ENCODE measurements around the gene ZNF763. TPM values are rescaled to one million over a fixed set of nuclear protein-coding genes. Genes with fewer than 3 reads are reported as not detected.

ZNF763 gene
- total and polyA plus RNA-seq, 4 donors: 0.31 to 1.3 (median 0.90) TPM

DNA sequence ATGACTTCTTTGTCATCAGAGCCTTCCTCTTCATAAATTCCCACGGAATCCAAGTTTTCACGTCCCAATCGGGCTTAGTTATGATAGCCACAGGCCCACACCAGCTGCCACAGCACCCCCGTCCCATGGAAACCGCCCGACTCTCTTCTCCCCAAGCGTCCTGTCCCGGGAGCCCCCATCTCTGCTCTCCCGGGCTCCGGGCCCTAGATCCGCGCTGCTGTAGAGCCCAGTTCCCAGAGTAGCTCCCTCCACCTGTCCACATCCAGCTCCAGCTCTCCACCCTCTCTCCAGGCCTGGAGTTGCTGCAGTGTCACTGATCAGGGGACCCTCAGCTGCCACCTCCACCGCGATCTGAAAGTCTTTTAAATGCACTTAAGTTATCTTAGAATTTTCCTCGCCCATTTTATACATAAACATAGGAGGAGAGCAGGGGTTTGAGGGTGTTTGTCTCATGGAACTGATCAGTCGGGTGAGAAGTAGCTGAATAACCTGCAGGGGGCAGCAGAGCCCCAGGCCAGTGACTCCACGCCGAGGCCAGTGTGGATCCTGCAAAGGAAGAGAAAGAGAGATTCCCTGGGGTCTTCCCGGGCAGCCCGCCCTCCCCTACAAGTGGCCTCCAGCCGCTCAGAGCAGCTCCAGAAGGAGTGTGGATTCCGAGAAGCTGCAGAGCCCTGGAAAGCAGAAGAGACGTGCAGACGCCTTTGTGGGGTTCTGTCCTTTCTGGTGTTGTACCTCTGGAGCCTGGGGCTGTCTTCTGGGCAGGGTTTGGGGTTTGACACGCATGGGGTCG is 1.1 kb upstream of the ZNF763 start:
- peaks cover 4 to 15% (median 7%) of the 10 kb centered on the region in 4 donors for H3K9me3 ChIP-seq (ENCODE audit: control insufficient read depth in 4 of 4, low read length in 3 of 4)
- DNase-seq (ENCODE audit: low spot score): peak; percentile 79
- H3K9ac ChIP-seq (ENCODE audit: low read depth in 1 of 2, low read length in 2 of 2): no peak overlapping the region
- no peaks in the 10 kb centered on the region for H3K27me3 ChIP-seq (ENCODE audit: control insufficient read depth in 4 of 4, insufficient read depth in 4 of 4, low read length in 3 of 4)
- H3K4me1 ChIP-seq (ENCODE audit: control insufficient read depth in 4 of 4, insufficient read depth in 4 of 4, low read length in 3 of 4): peaks cover 0 to 4% (median 2%) of the 10 kb centered on the region in 4 donors
- TF ChIP-seq RAD21 (IDR thresholded peaks at IDR 0.05) (peak; percentile 69 to 76), HNF4A (conservative IDR thresholded peaks at IDR 0.05) (no peak), CTCF (IDR thresholded peaks at IDR 0.05; ENCODE audit: low read depth, low read length, missing input control) (peak; percentile 49)
- peak overlapping the region in 1 of 3 donors; percentile 49 for H3K4me3 ChIP-seq (ENCODE audit: low read depth in 1 of 3, low read length in 3 of 3)
- WGBS: 60% methylated on average over 26 of the region's 26 CpGs
- H3K36me3 ChIP-seq (ENCODE audit: control insufficient read depth in 4 of 4, insufficient read depth in 3 of 4, low read depth in 1 of 4, low read length in 3 of 4): peaks cover 0 to 8% (median 5%) of the 10 kb centered on the region in 4 donors
- H3K27ac ChIP-seq (ENCODE audit: low read depth in 1 of 2, low read length in 2 of 2): peak overlapping the region in 1 of 2 donors; percentile 47

DNA sequence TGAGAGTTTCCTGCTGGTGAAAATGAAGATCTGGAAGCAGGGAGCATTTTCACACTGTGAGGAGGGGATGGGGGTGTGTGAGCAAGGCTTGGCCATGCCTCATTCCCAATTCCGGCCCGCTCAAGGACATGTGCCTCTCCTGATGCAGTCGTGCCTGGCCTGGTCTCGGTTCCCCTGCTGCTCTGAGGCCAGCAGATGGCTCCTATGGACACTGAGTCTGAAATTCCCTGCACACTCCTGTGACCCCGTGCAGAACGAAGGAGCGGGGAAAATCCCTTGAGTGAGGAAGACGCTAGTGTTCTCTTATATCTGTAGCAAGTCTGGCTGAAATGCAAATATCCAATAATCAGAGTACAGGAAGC is 363 bp upstream of the ZNF763 start:
- no peak overlapping the region for H3K9ac ChIP-seq (ENCODE audit: low read depth in 1 of 2, low read length in 2 of 2)
- 29% methylated on average over 8 of the region's 8 CpGs for WGBS
- peaks cover 0 to 4% (median 2%) of the 10 kb centered on the region in 4 donors for H3K4me1 ChIP-seq (ENCODE audit: control insufficient read depth in 4 of 4, insufficient read depth in 4 of 4, low read length in 3 of 4)
- H3K9me3 ChIP-seq (ENCODE audit: control insufficient read depth in 4 of 4, low read length in 3 of 4): peaks cover 4 to 19% (median 8%) of the 10 kb centered on the region in 4 donors
- no peak for DNase-seq (ENCODE audit: low spot score)
- H3K4me3 ChIP-seq (ENCODE audit: low read depth in 1 of 3, low read length in 3 of 3): peak overlapping the region in 1 of 3 donors; percentile 66
- peaks cover 1 to 8% (median 5%) of the 10 kb centered on the region in 4 donors for H3K36me3 ChIP-seq (ENCODE audit: control insufficient read depth in 4 of 4, insufficient read depth in 3 of 4, low read depth in 1 of 4, low read length in 3 of 4)
- peak overlapping the region; percentile 47 to 76 for H3K27ac ChIP-seq (ENCODE audit: low read depth in 1 of 2, low read length in 2 of 2)
- TF ChIP-seq RAD21 (IDR thresholded peaks at IDR 0.05) (no peak), GABPA (IDR thresholded peaks at IDR 0.05 in 1 of 2, conservative IDR thresholded peaks at IDR 0.05 in 1 of 2) (no peak), JUND (IDR thresholded peaks at IDR 0.05) (no peak), SP1 (IDR thresholded peaks at IDR 0.05) (no peak), RXRA (IDR thresholded peaks at IDR 0.05) (no peak), HNF4A (conservative IDR thresholded peaks at IDR 0.05) (no peak), EGR1 (IDR thresholded peaks at IDR 0.05; ENCODE audit: low read depth in 2 of 2) (no peak), HNF4G (IDR thresholded peaks at IDR 0.05) (no peak), REST (IDR thresholded peaks at IDR 0.05) (no peak), YY1 (IDR thresholded peaks at IDR 0.05) (no peak), NR2F2 (IDR thresholded peaks at IDR 0.05) (no peak), CTCF (IDR thresholded peaks at IDR 0.05; ENCODE audit: low read depth, low read length, missing input control) (no peak), FOXA1 (IDR thresholded peaks at IDR 0.05) (no peak), ZBTB33 (IDR thresholded peaks at IDR 0.05) (no peak), FOXA2 (IDR thresholded peaks at IDR 0.05) (no peak), TAF1 (conservative IDR thresholded peaks at IDR 0.05) (no peak)
- TF ChIP-seq, protein P1, sequence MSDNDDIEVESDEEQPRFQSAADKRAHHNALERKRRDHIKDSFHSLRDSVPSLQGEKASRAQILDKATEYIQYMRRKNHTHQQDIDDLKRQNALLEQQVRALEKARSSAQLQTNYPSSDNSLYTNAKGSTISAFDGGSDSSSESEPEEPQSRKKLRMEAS (IDR thresholded peaks at IDR 0.05): no peak
- TF ChIP-seq, protein P2, sequence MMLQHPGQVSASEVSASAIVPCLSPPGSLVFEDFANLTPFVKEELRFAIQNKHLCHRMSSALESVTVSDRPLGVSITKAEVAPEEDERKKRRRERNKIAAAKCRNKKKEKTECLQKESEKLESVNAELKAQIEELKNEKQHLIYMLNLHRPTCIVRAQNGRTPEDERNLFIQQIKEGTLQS (IDR thresholded peaks at IDR 0.05): no peak
- no peaks in the 10 kb centered on the region for H3K27me3 ChIP-seq (ENCODE audit: control insufficient read depth in 4 of 4, insufficient read depth in 4 of 4, low read length in 3 of 4)
